GM12873 (cell line): Measurements from ENCODE around the gene PDGFB.

Experiments
- TF ChIP-seq, protein P1 (sequence below): IDR thresholded peaks from 2 replicates; pipeline ENCODE4 v1.5.1; 2012; ENCODE audit warnings: low read depth, mild to moderate bottlenecking, moderate library complexity, low read length, control low read depth; ENCODE audit not compliant: insufficient read depth; ENCODE audit errors: missing control alignments

The PDGFB gene

DNA sequence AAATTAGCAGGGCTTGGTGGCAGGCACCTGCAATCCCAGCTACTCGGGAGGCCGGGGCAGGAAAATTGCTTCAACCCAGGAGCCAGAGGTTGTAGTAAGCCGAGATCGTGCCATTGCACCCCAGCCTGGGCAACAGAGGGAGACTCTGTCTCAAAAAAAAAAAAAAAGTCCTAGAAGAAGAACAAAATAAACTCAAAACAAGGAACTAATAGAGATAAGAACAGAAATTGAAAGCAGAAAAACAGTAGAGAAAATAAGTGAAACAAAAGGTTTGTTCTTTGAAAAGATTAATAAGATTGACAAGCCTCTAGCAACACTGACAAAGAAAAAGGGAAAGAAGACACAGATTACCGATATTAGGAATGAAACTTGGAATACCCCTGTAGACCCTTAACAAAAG is 47.2 kb downstream of the PDGFB start:
- TF ChIP-seq, protein P1, sequence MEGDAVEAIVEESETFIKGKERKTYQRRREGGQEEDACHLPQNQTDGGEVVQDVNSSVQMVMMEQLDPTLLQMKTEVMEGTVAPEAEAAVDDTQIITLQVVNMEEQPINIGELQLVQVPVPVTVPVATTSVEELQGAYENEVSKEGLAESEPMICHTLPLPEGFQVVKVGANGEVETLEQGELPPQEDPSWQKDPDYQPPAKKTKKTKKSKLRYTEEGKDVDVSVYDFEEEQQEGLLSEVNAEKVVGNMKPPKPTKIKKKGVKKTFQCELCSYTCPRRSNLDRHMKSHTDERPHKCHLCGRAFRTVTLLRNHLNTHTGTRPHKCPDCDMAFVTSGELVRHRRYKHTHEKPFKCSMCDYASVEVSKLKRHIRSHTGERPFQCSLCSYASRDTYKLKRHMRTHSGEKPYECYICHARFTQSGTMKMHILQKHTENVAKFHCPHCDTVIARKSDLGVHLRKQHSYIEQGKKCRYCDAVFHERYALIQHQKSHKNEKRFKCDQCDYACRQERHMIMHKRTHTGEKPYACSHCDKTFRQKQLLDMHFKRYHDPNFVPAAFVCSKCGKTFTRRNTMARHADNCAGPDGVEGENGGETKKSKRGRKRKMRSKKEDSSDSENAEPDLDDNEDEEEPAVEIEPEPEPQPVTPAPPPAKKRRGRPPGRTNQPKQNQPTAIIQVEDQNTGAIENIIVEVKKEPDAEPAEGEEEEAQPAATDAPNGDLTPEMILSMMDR, result no peak

DNA sequence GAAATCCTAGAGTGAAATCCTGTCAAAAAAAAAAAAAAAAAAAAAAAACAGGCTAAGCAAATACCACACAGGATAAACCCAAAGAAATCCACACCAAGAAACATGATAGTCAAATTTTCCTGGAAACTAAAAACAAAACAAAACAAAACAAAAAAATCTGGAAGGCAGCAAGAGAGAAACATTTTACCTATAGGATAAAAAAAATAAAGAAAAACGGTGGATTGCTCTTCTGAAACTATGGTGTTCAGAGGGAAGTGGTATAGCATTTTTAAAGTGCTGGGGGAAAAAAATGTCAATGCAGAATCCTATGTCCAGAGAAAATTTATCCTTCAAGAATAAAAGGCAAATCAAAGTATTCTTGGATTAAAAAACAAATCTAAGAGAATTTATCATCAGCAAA is 50.7 kb downstream of the PDGFB start:
- TF ChIP-seq, protein P1, result no peak

DNA sequence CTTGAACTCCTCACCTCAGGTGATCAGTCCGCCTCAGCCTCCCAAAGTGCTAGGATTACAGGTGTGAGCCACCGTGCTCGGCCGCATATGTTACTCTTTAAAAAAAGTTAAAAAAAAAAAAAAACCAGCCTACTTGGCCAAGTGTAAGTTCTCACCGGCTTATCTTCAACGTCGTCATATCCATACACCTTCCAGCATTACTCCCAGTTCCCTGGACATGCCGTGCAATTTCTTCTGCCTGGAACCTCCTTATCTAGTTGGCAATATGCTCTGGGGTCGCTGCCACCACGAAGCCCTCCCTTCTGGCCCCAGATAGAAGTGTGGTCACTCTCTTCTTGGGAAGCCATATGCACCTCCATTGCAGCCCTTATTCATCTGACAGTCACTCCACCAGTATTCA is 56.0 kb downstream of the PDGFB start:
- TF ChIP-seq, protein P1, result no peak

DNA sequence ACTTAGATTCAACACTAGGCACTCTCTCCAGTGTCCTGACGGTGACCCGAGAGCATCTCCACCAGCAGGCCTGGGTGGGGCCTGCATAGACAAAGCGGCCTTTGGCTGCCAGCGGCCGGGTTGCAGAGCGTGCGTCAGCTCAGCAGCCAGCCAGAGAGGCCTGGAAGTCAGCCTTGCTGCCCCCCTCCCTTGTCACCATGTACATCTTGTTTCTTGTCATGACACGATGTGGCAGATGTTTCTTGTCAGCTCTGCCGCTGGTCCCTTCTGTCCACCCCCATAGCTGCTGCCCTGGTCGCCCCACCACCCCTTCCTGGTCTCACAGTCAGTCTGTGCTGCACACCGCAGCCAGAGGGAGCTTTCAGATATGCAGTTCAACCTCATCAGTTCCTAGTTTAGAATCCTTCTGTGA is 59.2 kb downstream of the PDGFB start:
- TF ChIP-seq, protein P1, result no peak

DNA sequence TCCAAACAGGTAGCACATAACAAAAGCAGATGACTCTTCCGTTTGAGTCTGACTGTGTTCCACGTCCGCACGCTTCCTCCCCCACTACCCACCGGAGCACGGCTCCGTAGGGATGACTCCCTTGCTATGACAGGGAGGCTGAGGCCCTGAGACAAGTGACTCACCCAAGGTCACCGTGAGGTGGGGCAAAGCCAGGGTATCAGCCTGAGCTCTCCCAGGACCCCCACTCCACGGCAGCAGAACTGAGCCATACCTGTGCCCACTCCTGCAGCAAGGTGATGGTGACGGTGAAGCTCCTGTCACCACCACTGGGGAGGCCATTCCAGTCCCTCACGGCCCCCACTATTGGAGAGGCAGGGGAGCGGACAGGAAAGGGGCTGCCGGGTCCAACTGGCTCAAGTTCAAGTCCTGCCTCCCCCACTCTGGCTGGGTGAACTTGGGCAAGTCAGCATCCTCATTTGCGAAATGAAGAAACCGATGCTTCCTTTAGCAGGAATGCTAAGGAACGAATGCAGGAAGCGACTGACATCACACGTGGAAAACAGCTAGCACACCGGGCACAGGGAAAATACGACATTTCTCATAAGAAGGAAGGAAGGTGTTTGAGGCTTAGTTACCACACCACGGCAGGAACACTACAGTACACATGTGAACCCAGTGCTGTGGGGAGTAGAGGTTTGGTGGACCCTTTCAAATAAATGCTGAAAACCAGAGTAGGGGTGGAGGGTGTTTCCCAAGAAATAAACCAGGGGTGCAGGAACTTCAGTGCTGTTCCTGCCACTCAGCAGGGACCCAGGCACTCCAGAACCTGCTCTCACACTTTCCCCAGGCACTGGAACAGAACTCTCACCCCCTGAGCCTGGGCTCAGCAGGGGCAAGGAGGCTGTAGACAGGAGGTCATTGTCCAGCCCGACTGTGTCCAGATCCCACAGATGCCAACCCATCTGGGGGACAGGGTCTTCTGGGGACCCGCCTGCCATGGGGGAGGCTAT is 59.9 kb downstream of the PDGFB start:
- TF ChIP-seq, protein P1, result no peak

DNA sequence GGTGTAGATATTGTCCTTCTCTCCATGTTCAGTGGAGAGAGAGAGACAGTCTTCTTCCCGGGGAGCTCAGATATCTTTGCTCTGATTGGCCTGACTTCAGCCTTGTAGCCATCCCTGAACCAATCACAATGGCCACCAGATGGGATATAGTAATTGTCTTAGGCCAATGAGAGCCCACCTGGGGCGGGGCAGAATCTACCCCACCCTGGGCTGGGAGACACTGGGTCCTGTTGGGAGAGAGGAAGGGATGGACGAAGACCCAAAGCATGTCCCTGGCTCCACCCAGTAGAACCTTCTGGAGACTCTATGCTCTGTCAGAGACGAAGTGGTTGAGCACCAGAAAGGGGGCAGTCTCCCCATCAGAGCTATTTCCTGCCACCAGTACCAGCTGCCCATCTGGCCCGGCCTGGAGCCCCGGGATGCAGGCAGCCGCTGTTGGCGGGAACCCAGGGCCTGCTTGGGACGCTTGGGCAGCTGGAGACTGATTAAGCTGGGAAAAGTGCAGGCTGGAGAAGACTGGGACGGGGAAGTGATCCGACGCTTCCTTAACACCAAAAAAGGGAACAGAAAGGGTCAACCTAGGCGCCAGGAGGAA is 60.7 kb downstream of the PDGFB start:
- TF ChIP-seq, protein P1, result no peak

DNA sequence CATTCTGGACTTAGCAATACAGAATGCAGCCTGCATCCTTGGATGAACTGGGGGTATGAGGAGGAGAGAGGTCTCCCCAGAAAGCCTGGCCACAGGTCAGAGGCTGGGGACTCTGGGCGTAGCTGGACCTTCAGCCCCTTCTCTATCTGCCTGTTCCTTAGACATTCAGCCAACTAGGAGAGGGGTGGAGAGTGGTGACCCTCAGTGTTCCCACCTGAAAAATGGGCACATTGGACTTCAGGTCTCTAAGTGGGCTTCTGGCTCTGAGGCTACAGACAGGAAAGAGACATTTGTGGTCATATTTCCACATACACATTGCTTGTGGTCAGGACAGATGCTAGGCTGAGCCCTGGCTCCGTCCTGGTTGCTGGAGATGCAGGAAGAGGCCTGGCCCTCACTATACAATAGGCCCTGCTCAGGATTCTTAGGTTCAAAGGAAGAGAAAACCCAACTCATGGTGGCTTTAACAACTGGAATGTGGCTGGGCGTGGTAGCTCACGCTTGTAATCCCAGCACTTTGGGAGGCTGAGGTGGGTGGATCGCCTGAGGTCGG is 62.2 kb downstream of the PDGFB start:
- TF ChIP-seq, protein P1, result no peak
